K562 (cell line): ENCODE data around the gene ANKRD60.

ENCODE experiments used
- BRCA1 ChIP-seq, 2 experiments: fragments of 450-650 bp in 1 of 2; sonication (generic) in 1 of 2; formaldehyde crosslinking in 1 of 2; IDR thresholded peaks; 2 replicates each; pipeline versions ENCODE4 v1.5.0 to v1.6.1; 2017 to 2020; ENCODE audit warnings: mild to moderate bottlenecking in 1 of 2, missing genetic modification reagents in 1 of 2
- CTCF ChIP-seq, 3 experiments: IDR thresholded peaks in 2 of 3; conservative IDR thresholded peaks in 1 of 3; 2 replicates each; pipeline ENCODE4 v1.5.1; 2011 to 2012; ENCODE audit warnings: low read length in 3 of 3, mild to moderate bottlenecking in 3 of 3, control low read depth in 2 of 3, improper control_type of control experiment in 1 of 3, inconsistent platforms in 1 of 3, low read depth in 1 of 3, mixed read lengths in 1 of 3, moderate library complexity in 1 of 3; ENCODE audit not compliant: insufficient read depth in 2 of 3
- KAT7 ChIP-seq: sonication (generic); formaldehyde crosslinking; IDR thresholded peaks from 2 replicates; pipeline ENCODE4 v1.8.0; 2022; ENCODE audit warnings: missing genetic modification reagents, mild to moderate bottlenecking, borderline replicate concordance
- MAFF ChIP-seq: IDR thresholded peaks from 2 replicates; pipeline ENCODE4 v1.6.1; 2012; ENCODE audit warnings: low read length, improper control_type of control experiment
- YY1 ChIP-seq, 3 experiments: IDR thresholded peaks; 2 replicates each; pipeline ENCODE4 v1.6.1; 2011; ENCODE audit warnings: low read length in 2 of 3, mild to moderate bottlenecking in 2 of 3, moderate library complexity in 2 of 3, borderline replicate concordance in 1 of 3, control low read depth in 1 of 3, low read depth in 1 of 3; ENCODE audit not compliant: insufficient read depth in 3 of 3, insufficient replicate concordance in 2 of 3, control insufficient read depth in 1 of 3, insufficient read length in 1 of 3; ENCODE audit errors: extremely low read depth in 1 of 3

- TF ChIP-seq BRCA1 (IDR thresholded peaks at IDR 0.05) (no peak), BRCA1 (CRISPR knock-in tag; IDR thresholded peaks at IDR 0.05) (no peak), MAFF (no peak), YY1 (IDR thresholded peaks at IDR 0.05; ENCODE audit: borderline replicate concordance in 1 of 3, control insufficient read depth in 1 of 3, extremely low read depth in 1 of 3, insufficient read depth in 3 of 3, insufficient read length in 1 of 3, insufficient replicate concordance in 2 of 3, low read depth in 1 of 3, low read length in 2 of 3) (no peak), CTCF (IDR thresholded peaks at IDR 0.05 in 2 of 3, conservative IDR thresholded peaks at IDR 0.05 in 1 of 3; ENCODE audit: insufficient read depth in 2 of 3, low read depth in 1 of 3, low read length in 3 of 3) (no peak), KAT7 (no peak)
Observed at GRCh38 chr20:58175425-58175824, 53.0 kb downstream of the ANKRD60 start.
